Keratinocyte (primary cell): ENCODE results near the gene ACSF3. TPM values are rescaled to one million over a fixed set of nuclear protein-coding genes. Genes with fewer than 3 reads are reported as not detected.

Experiments used
- DNase-seq: peaks from one replicate; pipeline ENCODE4 v3.0.0-alpha.2; 2011; ENCODE audit warnings: low read depth, missing footprints, low spot score
- FAIRE-seq: peaks from 2 replicates; lab custom pipeline; 2011; peaks lifted over from hg19 to GRCh38; lab: Jason Lieb, UNC
- H2AFZ ChIP-seq: 2 replicates; pipeline ENCODE4 v1.6.0; 2012; ENCODE audit warnings: low read length, control low read depth, inconsistent platforms; ENCODE audit not compliant: control insufficient read depth
- H3K27ac ChIP-seq: 2 replicates; pipeline ENCODE4 v1.5.1; 2011; ENCODE audit warnings: low read length; ENCODE audit not compliant: control insufficient read depth, insufficient read depth
- H3K27me3 ChIP-seq: 3 replicates; pipeline ENCODE4 v1.6.0; 2011; ENCODE audit warnings: low read length; ENCODE audit not compliant: control insufficient read depth, insufficient read depth; ENCODE audit errors: extremely low read depth
- H3K36me3 ChIP-seq, 2 experiments: 2 replicates in 1 of 2; 3 replicates in 1 of 2; pipeline ENCODE4 v1.5.1; 2011; ENCODE audit warnings: low read length in 2 of 2, mild to moderate bottlenecking in 1 of 2; ENCODE audit not compliant: control insufficient read depth in 2 of 2, insufficient read depth in 2 of 2; ENCODE audit errors: extremely low read depth in 1 of 2
- H3K4me1 ChIP-seq: 3 replicates; pipeline ENCODE4 v1.5.1; 2011; ENCODE audit warnings: low read length; ENCODE audit not compliant: control insufficient read depth, insufficient read depth; ENCODE audit errors: extremely low read depth
- H3K4me2 ChIP-seq: 3 replicates; pipeline ENCODE4 v1.6.0; 2011; ENCODE audit warnings: low read depth, low read length; ENCODE audit not compliant: control insufficient read depth, insufficient read depth; ENCODE audit errors: extremely low read depth
- H3K4me3 ChIP-seq, 3 experiments: fragments of 200-600 bp in 1 of 3; sonication (generic) in 1 of 3; 2 replicates in 2 of 3; 3 replicates in 1 of 3; pipeline ENCODE4 v1.5.1; 2011 to 2016; ENCODE audit warnings: low read length in 3 of 3, mild to moderate bottlenecking in 3 of 3, control low read depth in 2 of 3, inconsistent platforms in 1 of 3, low read depth in 1 of 3, mixed read lengths in 1 of 3, mixed run types in 1 of 3, moderate library complexity in 1 of 3; ENCODE audit not compliant: control insufficient read depth in 2 of 3, insufficient read depth in 2 of 3; ENCODE audit errors: extremely low read depth in 1 of 3
- H3K79me2 ChIP-seq: 2 replicates; pipeline ENCODE4 v1.6.0; 2012; ENCODE audit warnings: low read length; ENCODE audit not compliant: control insufficient read depth, insufficient read depth
- H3K9ac ChIP-seq: 3 replicates; pipeline ENCODE4 v1.6.0; 2011; ENCODE audit warnings: low read length; ENCODE audit not compliant: control insufficient read depth, insufficient read depth; ENCODE audit errors: extremely low read depth
- H3K9me1 ChIP-seq: 3 replicates; pipeline ENCODE4 v1.6.0; 2011; ENCODE audit warnings: low read length; ENCODE audit not compliant: control insufficient read depth, insufficient read depth; ENCODE audit errors: extremely low read depth
- H3K9me3 ChIP-seq: 2 replicates; pipeline ENCODE4 v1.5.1; 2012; ENCODE audit warnings: low read depth, low read length; ENCODE audit not compliant: control insufficient read depth
- H4K20me1 ChIP-seq: 3 replicates; pipeline ENCODE4 v1.6.0; 2011; ENCODE audit warnings: low read length; ENCODE audit not compliant: control insufficient read depth, insufficient read depth; ENCODE audit errors: extremely low read depth
- EZH2 ChIP-seq: IDR thresholded peaks from one replicate; pipeline ENCODE4 v1.6.1; 2012; ENCODE audit warnings: inconsistent platforms, mild to moderate bottlenecking, low read length, moderate library complexity
- dilution Hi-C: fragments of 300-500 bp; cut with MboI; formaldehyde crosslinking; loops from one replicate; pipeline ENCODE4 v1.7.0; 2020; ENCODE audit warnings: low sequenced_read_pairs; ENCODE audit not compliant: extremely low pct_ligation_motif_present
- polyA plus RNA-seq, 5 experiments: library from polyadenylated mRNA; depleted of rRNA in 3 of 5; stranded (reverse) in 3 of 5; stranded (forward) in 1 of 5; unstranded in 1 of 5; fragments of >200 nt; gene quantifications; 1 replicate in 1 of 5; 2 replicates in 3 of 5; 3 replicates in 1 of 5; pipeline versions ENCODE4 v1.2.1 to v1.2.3, GENCODE V29; 2011 to 2012; ENCODE audit warnings: missing spikeins in 2 of 5, low read depth in 1 of 5, low replicate concordance in 1 of 5
- TF ChIP-seq, protein P1 (sequence below), 3 experiments: IDR thresholded peaks in 1 of 3; conservative IDR thresholded peaks in 1 of 3; optimal IDR thresholded peaks in 1 of 3; 2 replicates in 2 of 3; 3 replicates in 1 of 3; pipeline versions ENCODE3 to v1.5.1; 2011; ENCODE audit warnings: low read length in 3 of 3, mild to moderate bottlenecking in 3 of 3, moderate library complexity in 2 of 3, control low read depth in 1 of 3, inconsistent platforms in 1 of 3; ENCODE audit not compliant: insufficient read depth in 2 of 3; ENCODE audit errors: extremely low read depth in 1 of 3

The ACSF3 gene
- polyA plus RNA-seq, 1 donor (not counting 4 experiments of a cell fraction or from before 2014, with no cell fraction given) = 13.4 TPM

DNA sequence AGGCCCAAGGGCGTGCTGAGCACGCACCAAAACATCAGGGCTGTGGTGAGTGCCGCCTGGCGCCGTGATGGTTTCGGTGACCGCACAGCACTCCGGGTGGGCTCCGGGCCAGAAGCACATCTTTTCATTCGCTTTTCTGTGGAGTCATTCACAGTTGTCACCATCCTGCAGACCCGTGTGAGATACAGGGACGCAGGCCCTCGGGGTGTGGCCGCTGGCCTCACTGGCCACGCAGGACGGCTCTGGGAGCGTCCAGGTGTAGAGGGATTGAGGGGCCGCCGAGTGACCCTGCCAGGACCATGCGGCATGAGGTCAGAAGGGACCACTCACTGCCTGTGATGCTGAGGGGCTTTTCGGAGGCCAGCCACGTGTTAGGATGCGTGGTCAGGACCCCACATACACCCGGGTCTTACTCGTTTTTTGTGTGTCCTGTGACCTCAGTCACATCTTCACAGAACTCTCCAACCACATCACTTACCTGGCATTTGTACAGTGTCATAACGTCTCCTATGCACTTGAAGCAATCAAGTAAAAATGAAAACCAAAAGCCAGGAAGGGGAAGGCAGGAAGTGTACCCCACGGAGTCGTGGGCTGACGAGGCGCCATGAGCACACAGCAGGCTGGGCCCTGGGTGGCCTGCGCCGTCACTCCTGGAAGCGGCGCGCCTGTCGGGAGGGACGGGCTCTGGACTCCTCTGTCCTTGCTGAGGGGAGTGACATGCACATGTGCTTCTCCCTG is 7.8 kb downstream of the ACSF3 start:
- Histone ChIP-seq H3K9me3 (no peaks in the 10 kb centered on the region), H3K4me3 (no peak overlapping the region), H3K4me2 (no peak overlapping the region), H3K27me3 (no peaks in the 10 kb centered on the region), H3K79me2 (peaks cover 25% of the 10 kb centered on the region), H3K27ac (no peak overlapping the region), H3K4me1 (no peaks in the 10 kb centered on the region), H3K9me1 (no peaks in the 10 kb centered on the region), H4K20me1 (peaks cover under 1% of the 10 kb centered on the region), H2AFZ (no peak overlapping the region), H3K36me3 (peaks cover 20 to 31% of the 10 kb centered on the region in 2 experiments), H3K9ac (no peak overlapping the region)
- dilution Hi-C loops = no loop called here
- no peak for DNase-seq
- no peak for FAIRE-seq
- TF ChIP-seq EZH2 = no peak
- TF ChIP-seq, protein P1, sequence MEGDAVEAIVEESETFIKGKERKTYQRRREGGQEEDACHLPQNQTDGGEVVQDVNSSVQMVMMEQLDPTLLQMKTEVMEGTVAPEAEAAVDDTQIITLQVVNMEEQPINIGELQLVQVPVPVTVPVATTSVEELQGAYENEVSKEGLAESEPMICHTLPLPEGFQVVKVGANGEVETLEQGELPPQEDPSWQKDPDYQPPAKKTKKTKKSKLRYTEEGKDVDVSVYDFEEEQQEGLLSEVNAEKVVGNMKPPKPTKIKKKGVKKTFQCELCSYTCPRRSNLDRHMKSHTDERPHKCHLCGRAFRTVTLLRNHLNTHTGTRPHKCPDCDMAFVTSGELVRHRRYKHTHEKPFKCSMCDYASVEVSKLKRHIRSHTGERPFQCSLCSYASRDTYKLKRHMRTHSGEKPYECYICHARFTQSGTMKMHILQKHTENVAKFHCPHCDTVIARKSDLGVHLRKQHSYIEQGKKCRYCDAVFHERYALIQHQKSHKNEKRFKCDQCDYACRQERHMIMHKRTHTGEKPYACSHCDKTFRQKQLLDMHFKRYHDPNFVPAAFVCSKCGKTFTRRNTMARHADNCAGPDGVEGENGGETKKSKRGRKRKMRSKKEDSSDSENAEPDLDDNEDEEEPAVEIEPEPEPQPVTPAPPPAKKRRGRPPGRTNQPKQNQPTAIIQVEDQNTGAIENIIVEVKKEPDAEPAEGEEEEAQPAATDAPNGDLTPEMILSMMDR (optimal IDR thresholded peaks at IDR 0.05 in 1 of 3, IDR thresholded peaks at IDR 0.05 in 1 of 3, conservative IDR thresholded peaks at IDR 0.05 in 1 of 3; ENCODE audit: extremely low read depth in 1 of 3, insufficient read depth in 2 of 3, low read length in 3 of 3) = no peak

DNA sequence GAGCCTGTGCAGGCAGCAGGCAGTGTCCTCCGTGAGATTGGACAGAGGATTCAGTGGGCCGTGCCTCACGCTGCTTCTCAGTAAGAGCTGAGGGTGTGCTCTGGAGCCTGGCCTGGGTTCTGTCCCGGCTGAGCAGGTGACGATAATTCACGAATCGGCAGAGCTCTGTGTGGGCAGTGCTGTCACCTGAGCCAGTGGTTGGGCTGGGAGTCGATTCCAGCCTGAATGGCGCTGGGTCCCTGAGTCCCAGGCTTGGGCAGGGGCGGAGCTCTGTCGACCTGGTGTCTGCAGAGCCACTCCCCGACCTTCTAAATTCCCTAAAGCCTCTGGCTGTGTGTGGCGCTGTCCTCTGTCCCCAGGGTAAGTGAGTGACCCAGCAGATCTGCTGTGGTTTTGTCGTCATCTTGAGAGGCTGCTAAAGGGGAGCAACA is 8.4 kb downstream of the ACSF3 start:
- FAIRE-seq (no peak), DNase-seq (no peak)
- Histone ChIP-seq H3K4me3 (no peak overlapping the region), H3K9ac (no peak overlapping the region), H3K9me3 (no peaks in the 10 kb centered on the region), H4K20me1 (peaks cover 3% of the 10 kb centered on the region), H3K4me1 (no peaks in the 10 kb centered on the region), H2AFZ (no peak overlapping the region), H3K9me1 (no peaks in the 10 kb centered on the region), H3K79me2 (peaks cover 19% of the 10 kb centered on the region), H3K27me3 (no peaks in the 10 kb centered on the region), H3K27ac (no peak overlapping the region), H3K36me3 (peaks cover 23 to 31% of the 10 kb centered on the region in 2 experiments), H3K4me2 (no peak overlapping the region)
- dilution Hi-C loops = no loop called here
- TF ChIP-seq EZH2 = no peak
